GM21423 (cell line): Measurements from ENCODE around the gene GRM4.

ENCODE experiments used
- ATAC-seq: cut with Tn5 transposase; IDR thresholded peaks from one replicate; pipeline ENCODE4 v1.9.1; 2021; ENCODE audit warnings: mild to moderate bottlenecking, moderate library complexity; ENCODE audit not compliant: unreplicated experiment

The GRM4 gene

GRCh38 chr6:34157851-34158250 lies 12.0 kb upstream of the GRM4 start:
- ATAC-seq, result no peak

DNA sequence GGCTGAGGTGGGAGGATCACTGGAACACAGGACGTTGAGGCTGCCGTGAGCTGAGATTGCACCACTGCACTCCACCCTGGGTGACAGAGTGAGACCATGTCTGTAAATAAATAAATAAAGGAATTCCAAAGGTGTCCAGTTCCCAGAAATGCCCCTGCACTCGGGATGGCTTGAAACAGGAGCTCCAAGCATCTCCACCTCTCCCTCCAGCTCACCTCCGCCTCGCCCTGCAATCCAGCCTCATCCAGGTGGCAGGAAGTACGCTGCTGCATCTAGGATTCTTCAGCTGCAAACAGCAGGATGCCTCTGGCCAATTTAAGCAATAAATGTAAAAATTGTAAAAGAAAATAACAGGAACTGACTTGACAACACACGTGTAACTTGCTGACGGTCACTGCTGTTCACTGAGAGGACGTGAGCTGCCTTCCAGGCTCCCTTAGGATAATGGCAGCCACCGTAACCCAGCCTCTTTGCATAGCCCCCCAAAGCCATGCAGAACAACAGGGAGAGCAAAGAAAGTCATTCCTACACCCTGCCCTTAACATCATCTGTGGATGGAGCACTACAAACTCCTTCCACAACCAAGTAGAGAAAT lies 11.4 kb upstream of the GRM4 start:
- ATAC-seq, result no peak

DNA sequence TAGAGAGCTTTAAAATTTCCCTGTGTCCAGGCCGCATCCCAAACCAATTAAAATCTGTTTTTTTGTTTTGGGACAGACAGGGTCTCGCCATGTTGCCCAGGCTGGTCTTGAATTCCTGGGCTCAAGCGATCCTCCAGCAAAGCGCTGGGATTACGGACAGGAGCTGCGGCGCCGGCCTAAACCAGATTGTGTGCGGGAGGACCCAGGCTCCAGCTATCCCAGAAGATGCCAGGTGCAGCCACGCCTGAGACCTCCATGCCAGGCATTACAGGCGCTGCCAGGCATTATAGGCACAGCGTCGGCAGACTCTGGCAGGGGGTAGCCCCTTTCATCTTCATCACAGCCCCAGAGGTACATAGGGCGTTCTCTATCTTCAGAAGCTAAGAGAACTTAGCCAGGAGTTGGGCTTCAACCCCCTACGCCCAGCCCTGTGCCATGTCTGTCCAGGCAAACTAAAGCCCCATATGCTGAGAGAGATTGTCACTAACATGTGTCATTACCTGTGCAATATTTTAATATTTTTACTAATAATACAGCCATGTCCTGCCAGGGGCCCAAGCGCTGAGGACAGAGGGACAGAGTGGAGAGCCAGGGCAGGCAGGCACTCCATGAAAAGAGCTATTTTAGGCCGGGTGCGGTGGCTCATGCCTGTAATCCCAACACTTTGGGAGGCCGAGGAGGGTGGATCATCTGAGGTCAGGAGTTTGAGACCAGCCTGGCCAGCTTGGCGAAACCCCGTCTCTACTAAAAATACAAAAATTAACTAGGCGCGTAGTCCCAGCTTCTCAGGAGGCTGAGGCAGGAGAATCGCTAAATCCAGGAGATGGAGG lies 9.8 kb upstream of the GRM4 start:
- ATAC-seq, result no peak

DNA sequence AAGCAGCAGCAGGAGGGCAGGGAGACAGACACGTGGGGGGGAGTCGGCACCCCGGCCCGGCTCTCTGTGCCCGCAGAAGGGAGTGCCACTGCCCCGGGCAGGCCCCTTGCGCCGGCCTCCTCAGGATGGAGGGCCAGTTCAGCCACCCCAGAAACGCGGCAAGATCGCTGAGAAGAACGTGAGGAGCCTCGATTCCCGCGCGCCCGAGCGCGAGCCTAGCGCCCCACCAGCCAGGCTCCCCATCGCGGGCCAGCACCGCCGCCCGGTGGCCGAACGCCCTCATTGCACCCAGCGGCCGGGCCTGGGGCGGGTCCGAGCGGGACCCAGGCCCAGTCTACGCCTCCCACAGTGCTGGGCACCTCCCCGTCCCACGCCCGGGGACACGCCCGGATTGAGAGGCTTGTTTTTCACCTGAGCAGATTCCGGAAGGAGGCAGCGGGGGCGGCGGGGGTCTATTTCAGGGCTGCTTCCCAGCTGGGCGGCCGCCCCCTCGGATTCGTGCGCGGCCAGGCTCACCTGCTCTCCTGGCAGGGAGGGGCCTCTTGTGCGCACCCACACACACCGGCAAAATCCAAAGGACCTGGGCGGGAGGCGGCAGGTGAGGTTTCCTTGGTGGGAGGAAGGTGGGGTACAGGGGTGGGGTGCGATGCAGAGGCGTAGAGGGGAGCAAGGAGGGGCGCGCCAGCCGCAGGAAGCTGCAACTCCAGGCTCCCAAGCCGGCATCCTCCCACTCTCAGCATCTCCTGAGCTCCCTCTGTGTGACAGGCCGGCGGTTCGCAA lies 9.0 kb upstream of the GRM4 start:
- ATAC-seq, result no peak

GRCh38 chr6:34152806-34153520 lies 7.1 kb upstream of the GRM4 start:
- ATAC-seq, result no peak

GRCh38 chr6:34152042-34152524 lies 6.2 kb upstream of the GRM4 start:
- no peak for ATAC-seq

GRCh38 chr6:34151321-34152041 lies 5.6 kb upstream of the GRM4 start:
- ATAC-seq, result no peak

- no peak for ATAC-seq
Measured at GRCh38 chr6:34150766-34151165, 4.9 kb upstream of the GRM4 start.

DNA sequence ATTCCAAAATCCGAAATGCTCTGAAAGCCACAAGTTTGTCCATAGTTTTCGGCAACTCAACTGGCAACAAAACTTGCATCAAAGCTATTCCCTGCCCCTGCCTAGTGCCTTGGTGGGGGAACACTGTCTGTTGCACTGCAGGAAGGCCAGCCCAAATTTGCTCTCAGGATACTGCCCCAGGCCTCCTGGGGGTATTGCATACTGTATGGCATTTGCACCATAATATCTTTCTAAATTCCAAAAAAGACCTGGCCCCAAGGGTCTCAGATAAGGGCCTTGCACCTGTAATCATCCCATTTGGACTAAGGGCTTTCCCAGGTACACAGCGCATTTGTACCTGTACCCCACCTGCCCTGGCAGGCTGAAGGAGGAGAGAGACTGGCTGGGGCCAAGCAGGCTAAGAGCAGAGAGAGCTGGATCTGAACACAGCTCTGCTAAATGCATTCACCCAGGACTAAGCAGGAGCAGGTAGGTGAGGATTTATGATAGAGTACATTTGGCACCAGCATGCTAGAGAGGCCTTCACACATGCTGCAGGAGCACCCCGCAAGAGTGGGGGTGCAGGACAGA lies 4.0 kb upstream of the GRM4 start:
- ATAC-seq, result no peak

DNA sequence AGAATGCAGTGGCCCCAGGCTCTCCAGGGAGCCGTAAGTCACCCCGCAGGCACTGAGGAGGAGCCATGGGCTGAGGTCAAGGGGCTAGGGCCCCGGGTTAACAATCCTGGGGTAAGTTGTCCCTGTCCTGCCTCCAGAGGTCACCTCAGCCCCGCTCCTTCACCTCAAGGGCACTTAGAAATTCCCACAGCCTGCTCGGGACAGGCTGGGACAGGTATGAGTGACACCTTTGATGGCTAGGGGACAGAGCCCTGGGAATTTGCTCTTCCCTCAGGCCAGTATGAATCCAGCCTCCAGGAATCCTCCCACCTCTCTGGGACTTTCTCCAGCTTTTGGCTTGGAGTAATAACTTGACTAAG lies 3.5 kb upstream of the GRM4 start:
- no peak for ATAC-seq

GRCh38 chr6:34148631-34149451 lies 3.0 kb upstream of the GRM4 start:
- no peak for ATAC-seq

DNA sequence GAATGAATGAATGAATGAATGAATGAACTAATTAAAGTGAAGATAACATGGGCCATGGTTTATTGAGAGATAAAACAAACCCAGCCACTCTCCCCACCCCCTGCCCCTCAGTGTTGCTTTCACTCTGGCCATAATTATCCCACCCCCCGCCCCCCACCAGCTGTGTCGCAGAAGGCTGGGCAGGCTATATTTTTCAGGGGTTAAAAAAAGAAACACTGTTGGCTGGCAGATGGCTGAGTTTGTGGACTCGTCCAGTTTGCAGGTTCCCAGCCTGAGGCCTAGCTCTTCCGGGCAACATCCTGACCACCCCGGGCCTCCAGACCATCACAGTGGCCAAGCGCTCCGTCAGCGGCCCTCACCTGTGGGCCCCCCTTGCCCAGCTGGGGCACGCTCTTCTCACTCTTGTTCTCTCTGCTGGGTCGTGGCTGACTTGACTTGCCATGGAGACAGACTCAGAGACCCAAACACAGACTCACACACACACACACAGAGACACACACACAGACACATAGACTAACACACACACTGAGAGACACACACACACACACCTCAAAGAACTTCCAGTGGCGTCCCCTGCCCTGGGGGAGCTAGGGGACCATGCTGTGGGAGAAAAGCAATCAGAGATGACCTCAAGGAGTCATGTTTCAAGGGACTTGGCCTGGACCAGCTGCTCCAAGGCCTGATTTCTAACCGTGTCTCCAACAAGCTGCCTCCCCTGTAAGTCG lies 2.2 kb upstream of the GRM4 start:
- no peak for ATAC-seq

GRCh38 chr6:34146801-34147592 lies 1.1 kb upstream of the GRM4 start:
- ATAC-seq, result no peak

GRCh38 chr6:34145161-34146020 lies 496 bp downstream of the GRM4 start:
- ATAC-seq, result no peak

GRCh38 chr6:34144581-34145160 lies 1.2 kb downstream of the GRM4 start:
- ATAC-seq, result no peak

GRCh38 chr6:34143884-34144580 lies 1.9 kb downstream of the GRM4 start:
- ATAC-seq, result no peak
